ENCODE data around the gene FBXW9.
A peak's percentile ranks its signal among the peaks of the same experiment; 100 is the strongest.
"Not testable (repeated sequence)": the region's sequence is repeated elsewhere in the genome, so short reads cannot be mapped to it uniquely, and the experiment has no call there.

The FBXW9 gene

GRCh38 chr19:12678039-12678438, 18.4 kb downstream of the FBXW9 start:
- DNase-seq = not testable (repeated sequence)

GRCh38 chr19:12676928-12677327, 19.5 kb downstream of the FBXW9 start:
- DNase-seq = peak; percentile 4

- DNase-seq = peak; percentile 92
Observed at GRCh38 chr19:12676384-12676792, 20.0 kb downstream of the FBXW9 start.

- no peak for DNase-seq
Observed at GRCh38 chr19:12675940-12676339, 20.5 kb downstream of the FBXW9 start.

GRCh38 chr19:12675399-12675798, 21.0 kb downstream of the FBXW9 start:
- DNase-seq = no peak

- no peak for DNase-seq
Observed at GRCh38 chr19:12672744-12673143, 23.7 kb downstream of the FBXW9 start.

- no peak for DNase-seq
Observed at GRCh38 chr19:12670159-12670928, 26.1 kb downstream of the FBXW9 start.

- DNase-seq = peak; percentile 90
Observed at GRCh38 chr19:12669270-12670158, 26.9 kb downstream of the FBXW9 start.

GRCh38 chr19:12668932-12669269, 27.5 kb downstream of the FBXW9 start:
- DNase-seq = peak; percentile 82

GRCh38 chr19:12668346-12668745, 28.1 kb downstream of the FBXW9 start:
- DNase-seq = no peak

GRCh38 chr19:12667731-12668302, 28.6 kb downstream of the FBXW9 start:
- DNase-seq = no peak

GRCh38 chr19:12666265-12667048, 30.0 kb downstream of the FBXW9 start, which contains the start of the genes MAN2B1 and WDR83:
TSS of gene MAN2B1 (minus strand) at chr19:12666742. CDS start at chr19:12666701, 41 bp downstream.
TSS of gene WDR83 (plus strand) at chr19:12666807. CDS start at chr19:12669791, 2,984 bp downstream.
- DNase-seq = peak; percentile 91

- no peak for DNase-seq
Observed at GRCh38 chr19:12665671-12666264, 30.7 kb downstream of the FBXW9 start.

GRCh38 chr19:12665281-12665573, 31.2 kb downstream of the FBXW9 start:
- DNase-seq = peak; percentile 80

GRCh38 chr19:12664406-12665280, 31.8 kb downstream of the FBXW9 start:
- peak; percentile 74 for DNase-seq

GRCh38 chr19:12660980-12661379, 35.5 kb downstream of the FBXW9 start:
- DNase-seq = no peak

GRCh38 chr19:12657966-12658365, 38.5 kb downstream of the FBXW9 start:
- DNase-seq = no peak

GRCh38 chr19:12656899-12657571, 39.4 kb downstream of the FBXW9 start:
- DNase-seq = peak; percentile 56

GRCh38 chr19:12655546-12655945, 40.9 kb downstream of the FBXW9 start:
- DNase-seq = no peak

- no peak for DNase-seq
Observed at GRCh38 chr19:12652219-12652618, 44.2 kb downstream of the FBXW9 start.

GRCh38 chr19:12649941-12650340, 46.5 kb downstream of the FBXW9 start:
- DNase-seq = no peak
